Activated T-cell treated with anti-CD3 and anti-CD28 coated beads, Interleukin-2, amount 50 U/mL, for 4 hours (primary cell): ENCODE results near the gene GARNL3. TPM values are rescaled to one million over a fixed set of nuclear protein-coding genes. Genes with fewer than 3 reads are reported as not detected.

Experiments
- ATAC-seq, 2 donors: fragments of 200-7000 bp; cut with Tn5 transposase; one replicate each; pipeline ENCODE4 v1.10.0; 2021
- DNase-seq: peaks from one replicate; pipeline ENCODE4 v3.0.0-alpha.2; 2020
- H3K27me3 Mint-ChIP-seq: one replicate; pipeline ENCODE4 v1.8.0; 2021; ENCODE audit warnings: low read depth, mixed read lengths
- H3K36me3 Mint-ChIP-seq: one replicate; pipeline ENCODE4 v1.8.0; 2022; ENCODE audit warnings: mixed read lengths; ENCODE audit not compliant: insufficient read depth
- H3K4me1 Mint-ChIP-seq: one replicate; pipeline ENCODE4 v1.8.0; 2021; ENCODE audit warnings: low read depth, mixed read lengths
- H3K4me3 Mint-ChIP-seq: one replicate; pipeline ENCODE4 v1.8.0; 2021; ENCODE audit warnings: mild to moderate bottlenecking, moderate library complexity, mixed read lengths
- H3K9me3 Mint-ChIP-seq: one replicate; pipeline ENCODE4 v1.8.0; 2021; ENCODE audit warnings: mixed read lengths
- total RNA-seq, 3 donors: library from RNA; stranded (reverse); gene quantifications; one replicate each; pipeline ENCODE4 v1.2.1, GENCODE V29; 2021

The GARNL3 gene
- total RNA-seq, 3 donors from 2014 or later, result 0.66 to 1.5 (median 0.66) TPM

DNA sequence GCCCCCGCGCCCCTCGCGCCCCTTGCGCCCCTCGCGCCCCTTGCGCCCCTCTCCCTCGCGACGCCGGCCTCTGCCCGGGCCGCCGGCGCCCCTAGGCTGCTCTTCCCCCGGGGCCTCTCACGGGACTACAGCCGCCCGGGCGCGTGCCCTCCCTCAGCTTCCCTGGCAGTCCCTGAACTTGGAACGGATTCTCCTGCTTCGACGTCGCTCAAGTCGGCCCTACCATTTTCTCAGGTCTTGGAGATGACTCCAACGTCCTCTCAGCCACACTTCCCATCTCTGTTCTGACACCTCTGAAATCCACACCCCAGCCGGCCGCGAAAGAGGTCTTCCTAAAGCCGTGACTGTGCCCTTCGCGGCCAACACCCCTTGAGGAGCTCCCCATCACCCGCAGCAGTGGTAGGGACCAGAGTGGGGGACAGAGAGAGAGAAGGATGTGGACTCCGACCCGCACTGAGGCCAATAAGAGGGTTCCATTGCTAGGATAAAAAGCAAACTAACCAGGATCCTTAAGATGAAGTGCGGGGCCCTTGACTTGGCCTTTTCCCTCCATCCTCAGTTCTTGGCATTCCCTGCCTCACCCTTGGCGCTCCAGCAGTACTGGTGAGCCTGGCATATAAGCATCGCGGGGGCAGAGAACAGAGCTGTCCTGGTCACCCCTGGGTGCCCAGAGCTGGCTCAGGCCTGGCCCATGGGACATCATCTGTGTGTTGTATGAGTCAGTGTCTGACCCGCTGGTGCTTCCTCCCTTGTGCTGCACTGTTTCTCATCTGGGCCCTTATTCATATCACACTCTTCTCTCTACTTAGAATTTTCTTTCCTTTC is 38.6 kb upstream of the GARNL3 start:
- no peak for DNase-seq
- H3K27me3 Mint-ChIP-seq, result peaks cover 5% of the 10 kb centered on the region
- no peaks in the 10 kb centered on the region for H3K9me3 Mint-ChIP-seq
- H3K36me3 Mint-ChIP-seq, result no peaks in the 10 kb centered on the region
- no peak for ATAC-seq
- peak overlapping the region; percentile 81 for H3K4me3 Mint-ChIP-seq
- H3K4me1 Mint-ChIP-seq, result peaks cover 30% of the 10 kb centered on the region

GRCh38 chr9:127229691-127230417 is 34.7 kb upstream of the GARNL3 start:
- peaks cover 10% of the 10 kb centered on the region for H3K4me1 Mint-ChIP-seq
- H3K36me3 Mint-ChIP-seq, result no peaks in the 10 kb centered on the region
- H3K9me3 Mint-ChIP-seq, result no peaks in the 10 kb centered on the region
- peaks cover 17% of the 10 kb centered on the region for H3K27me3 Mint-ChIP-seq
- no peak for ATAC-seq
- no peak for DNase-seq
- no peak overlapping the region for H3K4me3 Mint-ChIP-seq

DNA sequence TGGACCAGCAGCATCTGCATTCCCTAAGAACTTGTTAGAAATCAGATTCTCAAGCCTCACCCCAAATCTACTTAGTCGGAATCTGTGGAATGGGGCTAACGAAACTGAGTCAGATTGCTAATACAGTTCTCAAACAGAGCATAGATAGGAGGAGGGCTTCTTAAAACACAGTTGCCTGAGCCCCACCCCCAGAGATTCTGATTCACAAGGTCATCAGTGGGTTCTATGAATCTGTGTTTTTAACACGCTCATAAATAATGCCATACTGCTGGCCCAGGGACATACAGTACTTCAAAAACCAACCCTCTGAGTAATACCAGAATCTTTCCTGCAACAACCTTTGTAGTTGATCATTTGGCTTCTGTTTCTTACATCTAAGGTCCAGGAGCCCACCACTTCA is 32.9 kb upstream of the GARNL3 start:
- DNase-seq (no peak), ATAC-seq (no peak)
- H3K9me3 Mint-ChIP-seq, result no peaks in the 10 kb centered on the region
- no peak overlapping the region for H3K4me3 Mint-ChIP-seq
- peaks cover 17% of the 10 kb centered on the region for H3K27me3 Mint-ChIP-seq
- peaks cover 1% of the 10 kb centered on the region for H3K4me1 Mint-ChIP-seq
- H3K36me3 Mint-ChIP-seq, result no peaks in the 10 kb centered on the region

GRCh38 chr9:127232833-127233549 is 31.6 kb upstream of the GARNL3 start:
- DNase-seq, result no peak
- no peak for ATAC-seq
- no peak overlapping the region for H3K4me3 Mint-ChIP-seq
- peaks cover 16% of the 10 kb centered on the region for H3K27me3 Mint-ChIP-seq
- no peaks in the 10 kb centered on the region for H3K9me3 Mint-ChIP-seq
- no peaks in the 10 kb centered on the region for H3K4me1 Mint-ChIP-seq
- no peaks in the 10 kb centered on the region for H3K36me3 Mint-ChIP-seq

DNA sequence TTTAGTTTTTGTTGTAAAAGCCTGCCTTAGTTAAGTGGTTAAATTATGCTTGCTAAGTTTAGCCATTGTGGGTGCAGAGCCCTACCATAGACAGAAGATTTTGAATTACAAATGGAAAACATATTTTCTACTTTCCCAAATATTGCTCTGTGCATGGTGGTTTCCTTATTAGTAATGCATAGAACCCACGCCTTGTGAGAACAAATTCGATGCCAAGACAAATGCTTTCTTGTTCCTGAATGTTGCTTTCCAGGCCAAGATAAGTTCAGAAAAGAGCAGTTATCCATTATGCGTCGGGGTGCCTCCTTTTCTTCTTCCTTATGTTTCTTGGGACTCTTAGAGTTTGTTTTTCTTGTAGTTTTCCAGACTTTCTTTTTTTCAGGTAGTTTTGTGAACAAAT is 31.0 kb upstream of the GARNL3 start:
- ATAC-seq, result no peak

DNA sequence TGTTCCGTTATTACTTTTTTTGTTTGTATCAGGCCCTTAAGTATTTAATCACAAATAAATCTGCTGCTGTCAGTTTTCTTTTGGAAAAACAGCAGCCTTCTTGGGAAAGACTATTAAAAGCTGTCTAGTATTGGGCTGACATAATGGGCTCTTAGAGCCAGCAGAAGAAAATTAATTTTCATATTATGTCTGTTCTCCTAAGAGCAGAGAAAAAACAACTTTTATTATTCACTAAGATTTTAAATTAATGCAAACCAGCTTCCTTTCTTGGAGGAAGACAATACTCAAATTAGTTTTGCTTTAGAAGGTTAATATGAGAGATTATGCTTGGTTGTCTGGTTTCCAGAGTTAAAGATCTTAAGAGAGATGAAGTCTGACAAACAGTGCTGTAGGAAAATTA is 30.6 kb upstream of the GARNL3 start:
- ATAC-seq, result no peak
- Mint-ChIP-seq H3K27me3 (peaks cover 15% of the 10 kb centered on the region), H3K36me3 (no peaks in the 10 kb centered on the region), H3K4me3 (no peak overlapping the region), H3K4me1 (no peaks in the 10 kb centered on the region), H3K9me3 (no peaks in the 10 kb centered on the region)
- DNase-seq, result no peak

More for the DNA sequence above, 31.0 kb upstream of the GARNL3 start:
- Mint-ChIP-seq H3K4me3 (no peak overlapping the region), H3K36me3 (no peaks in the 10 kb centered on the region), H3K4me1 (no peaks in the 10 kb centered on the region), H3K27me3 (peaks cover 15% of the 10 kb centered on the region), H3K9me3 (no peaks in the 10 kb centered on the region)
- no peak for DNase-seq

- Mint-ChIP-seq H3K4me3 (no peak overlapping the region), H3K9me3 (no peaks in the 10 kb centered on the region), H3K36me3 (no peaks in the 10 kb centered on the region), H3K27me3 (peaks cover 3% of the 10 kb centered on the region), H3K4me1 (no peaks in the 10 kb centered on the region)
- DNase-seq (no peak), ATAC-seq (no peak)
Observed at GRCh38 chr9:127237801-127238200, 26.8 kb upstream of the GARNL3 start.

- Mint-ChIP-seq H3K36me3 (no peaks in the 10 kb centered on the region), H3K4me3 (no peak overlapping the region), H3K4me1 (peaks cover 9% of the 10 kb centered on the region), H3K27me3 (no peaks in the 10 kb centered on the region), H3K9me3 (no peaks in the 10 kb centered on the region)
- ATAC-seq (no peak), DNase-seq (no peak)
Observed at GRCh38 chr9:127241354-127241753, 23.2 kb upstream of the GARNL3 start.

DNA sequence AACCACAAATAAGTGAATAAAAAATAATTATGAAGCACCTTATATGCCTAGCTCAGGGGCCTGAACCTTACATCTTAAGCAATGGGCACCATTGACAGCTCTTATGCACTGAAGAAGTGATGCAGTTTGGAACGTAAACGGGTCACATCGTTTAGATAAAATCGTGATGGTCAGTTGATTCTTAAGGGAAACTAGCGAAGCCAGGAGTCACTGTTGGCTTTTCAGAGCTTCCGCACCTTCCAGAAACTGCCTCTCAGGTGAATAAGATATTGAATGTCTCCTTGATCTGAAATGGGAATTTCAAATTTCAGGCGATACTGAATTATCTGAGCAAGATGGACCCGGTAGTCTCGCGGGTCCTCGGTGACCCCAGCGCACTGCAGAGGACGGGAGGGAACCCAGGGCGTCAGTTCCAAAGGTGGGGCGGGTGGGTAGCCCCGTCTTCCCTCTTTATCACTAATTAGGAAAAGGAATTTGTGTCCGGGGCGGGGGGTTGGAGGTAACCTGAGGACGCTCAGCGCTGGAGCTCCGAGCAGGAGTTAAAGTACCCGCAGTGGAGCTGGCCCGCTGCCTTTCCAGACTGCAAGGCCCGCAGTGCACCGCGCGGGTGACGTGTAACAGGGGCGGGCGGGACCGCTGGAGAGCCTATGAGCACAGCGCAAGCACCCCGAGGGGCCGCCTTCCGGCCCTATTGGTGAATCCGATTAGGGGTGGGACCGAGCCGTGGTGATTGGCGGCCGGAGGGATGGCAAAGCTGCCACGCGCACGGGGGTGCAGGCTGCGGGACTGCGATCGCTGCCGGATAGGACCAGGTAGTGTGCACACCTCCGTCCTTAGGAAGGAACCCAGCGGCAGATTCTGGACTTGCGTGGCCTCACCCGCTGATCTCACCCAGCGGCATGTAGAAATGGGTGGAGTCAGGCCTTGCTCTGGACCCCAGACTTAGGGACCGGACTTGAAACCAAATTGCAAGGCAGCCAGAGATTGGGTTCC is 19.7 kb upstream of the GARNL3 start:
- H3K4me1 Mint-ChIP-seq, result peaks cover 9% of the 10 kb centered on the region
- DNase-seq (peak; percentile 93), ATAC-seq (peak; percentile 100)
- H3K4me3 Mint-ChIP-seq, result peak overlapping the region; percentile 82
- H3K36me3 Mint-ChIP-seq, result no peaks in the 10 kb centered on the region
- peaks cover 2% of the 10 kb centered on the region for H3K27me3 Mint-ChIP-seq
- H3K9me3 Mint-ChIP-seq, result no peaks in the 10 kb centered on the region

GRCh38 chr9:127245637-127246164 is 18.9 kb upstream of the GARNL3 start:
- Mint-ChIP-seq H3K36me3 (no peaks in the 10 kb centered on the region), H3K4me3 (peak overlapping the region; percentile 82), H3K9me3 (no peaks in the 10 kb centered on the region), H3K27me3 (peaks cover 4% of the 10 kb centered on the region), H3K4me1 (peaks cover 9% of the 10 kb centered on the region)
- ATAC-seq, result no peak
- DNase-seq, result no peak

DNA sequence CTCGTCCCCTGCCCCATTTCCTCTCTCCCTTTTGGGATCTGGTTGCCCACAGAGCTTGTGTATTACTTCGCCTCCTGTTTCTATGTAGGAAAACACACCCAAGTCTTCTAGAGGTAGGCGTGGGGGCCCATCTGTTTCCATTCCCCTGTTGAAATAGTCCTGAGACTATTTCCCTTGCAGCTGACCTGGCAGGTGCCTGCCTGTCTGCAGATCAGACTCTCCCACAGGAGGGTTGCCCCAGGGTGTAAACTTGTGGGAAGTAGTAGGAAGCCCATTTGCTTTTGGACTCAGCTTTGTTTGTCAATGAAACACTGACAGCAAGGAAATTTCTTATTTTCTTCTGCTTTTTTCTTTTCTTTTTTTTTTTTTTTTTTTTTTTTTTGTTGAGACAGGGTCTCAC is 16.3 kb upstream of the GARNL3 start:
- H3K4me1 Mint-ChIP-seq, result peaks cover 9% of the 10 kb centered on the region
- no peak overlapping the region for H3K4me3 Mint-ChIP-seq
- DNase-seq (no peak), ATAC-seq (no peak)
- H3K27me3 Mint-ChIP-seq, result peaks cover 4% of the 10 kb centered on the region
- no peaks in the 10 kb centered on the region for H3K36me3 Mint-ChIP-seq
- no peaks in the 10 kb centered on the region for H3K9me3 Mint-ChIP-seq

- peaks cover 4% of the 10 kb centered on the region for H3K27me3 Mint-ChIP-seq
- ATAC-seq (no peak), DNase-seq (no peak)
- no peaks in the 10 kb centered on the region for H3K36me3 Mint-ChIP-seq
- no peak overlapping the region for H3K4me3 Mint-ChIP-seq
- H3K9me3 Mint-ChIP-seq, result no peaks in the 10 kb centered on the region
- H3K4me1 Mint-ChIP-seq, result peaks cover 5% of the 10 kb centered on the region
Observed at GRCh38 chr9:127249877-127250276, 14.7 kb upstream of the GARNL3 start.

DNA sequence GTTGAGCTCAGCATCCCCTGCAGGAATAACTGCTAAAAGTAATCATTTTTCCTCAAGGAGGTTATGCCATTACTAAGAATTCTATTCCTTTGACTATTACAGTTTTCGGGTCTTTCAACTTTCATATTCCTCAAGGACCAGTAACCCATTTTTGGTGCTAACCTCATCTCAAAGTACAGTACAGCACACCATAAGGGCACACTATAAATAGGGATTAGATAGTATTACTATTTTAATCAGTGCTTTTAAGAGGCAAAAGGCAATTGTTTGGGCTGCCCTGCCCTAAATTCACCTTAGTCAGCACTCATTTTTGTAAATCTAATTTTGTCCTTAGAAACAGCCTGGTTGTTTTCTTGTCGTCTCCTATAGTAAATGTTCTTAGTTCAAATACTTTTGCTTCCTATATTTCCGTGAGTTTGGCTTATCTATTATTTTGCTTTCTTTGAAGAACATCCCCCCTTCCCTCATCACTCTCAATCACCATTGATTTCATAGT is 13.6 kb upstream of the GARNL3 start:
- Mint-ChIP-seq H3K36me3 (no peaks in the 10 kb centered on the region), H3K4me1 (no peaks in the 10 kb centered on the region), H3K27me3 (peaks cover 4% of the 10 kb centered on the region), H3K4me3 (no peak overlapping the region), H3K9me3 (no peaks in the 10 kb centered on the region)
- DNase-seq (no peak), ATAC-seq (no peak)
